Head of caudate nucleus (tissue), 42 donors: ENCODE measurements around the gene ZC3H4.
"Not testable (repeated sequence)": the region's sequence is repeated elsewhere in the genome, so short reads cannot be mapped to it uniquely, and the experiment has no call there.

ENCODE experiments used
- DNase-seq, 42 donors: peaks; one replicate each; pipeline versions ENCODE4 v3.0.0 to v3.0.0-alpha.2; 2020 to 2021; ENCODE audit warnings: mixed read lengths in 7 of 42
- intact Hi-C: fragments of 100-400 bp; cut with DNase I; formaldehyde crosslinking; loops from one replicate; pipeline ENCODE4 v1.15.0; 2022

The ZC3H4 gene

DNA sequence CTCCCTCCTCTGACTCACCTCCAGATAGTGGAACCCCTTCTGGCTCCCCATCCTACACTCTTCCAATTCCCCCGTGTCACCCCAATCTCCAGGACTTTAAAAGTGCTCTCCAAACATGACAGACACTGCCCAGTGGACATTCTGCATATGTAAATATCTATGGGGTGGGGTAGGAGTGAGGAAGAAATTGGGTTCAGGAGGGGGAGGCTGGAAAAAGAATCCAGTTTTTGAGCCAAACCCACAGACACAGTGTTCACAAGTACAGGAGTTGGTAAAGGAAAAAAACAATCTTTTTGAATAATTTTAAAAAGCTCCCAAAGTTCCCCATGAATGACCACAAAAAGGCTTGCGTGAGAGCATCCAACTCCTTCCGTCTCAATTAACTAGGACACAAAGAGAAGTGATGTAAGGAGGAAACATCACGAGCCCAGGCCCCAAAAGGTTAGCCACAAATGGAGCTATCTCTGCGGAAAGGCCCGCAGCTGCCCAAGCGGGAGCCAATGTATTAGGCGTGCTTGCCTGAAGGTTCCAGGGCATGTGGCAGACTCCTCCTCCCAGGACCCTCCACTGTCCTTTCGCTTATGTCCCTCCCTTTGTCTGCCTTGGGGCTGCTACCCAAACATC lies 18.0 kb downstream of the ZC3H4 start:
- DNase-seq = no peak

GRCh38 chr19:47094557-47095475 lies 18.8 kb downstream of the ZC3H4 start:
- intact Hi-C loops = no loop called here
- DNase-seq = no peak

More for the DNA sequence above, 18.0 kb downstream of the ZC3H4 start:
- intact Hi-C loops = no loop called here

DNA sequence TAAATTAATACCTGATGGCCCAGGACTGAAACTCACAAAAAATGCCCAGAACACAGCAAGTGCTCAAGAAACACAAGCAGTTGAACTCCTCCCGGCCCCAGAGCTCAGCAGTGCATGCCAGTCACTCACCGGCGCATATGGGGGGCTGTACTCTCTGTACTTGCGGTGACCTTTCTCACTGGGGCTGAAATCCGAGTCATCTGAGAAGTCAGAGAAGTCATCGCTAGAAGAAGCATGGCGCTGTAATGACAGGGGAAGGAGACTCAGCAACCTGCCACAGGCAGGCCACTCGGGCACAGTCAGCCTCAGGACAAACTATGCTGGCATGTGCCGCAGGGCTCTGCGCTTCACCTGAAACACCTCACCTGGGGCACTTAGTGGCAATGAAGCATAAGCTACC lies 19.7 kb downstream of the ZC3H4 start:
- intact Hi-C loops = no loop called here
- DNase-seq = no peak

GRCh38 chr19:47093254-47093653 lies 20.3 kb downstream of the ZC3H4 start:
- no peak for DNase-seq
- intact Hi-C loops = no loop called here

GRCh38 chr19:47089767-47090350 lies 23.7 kb downstream of the ZC3H4 start:
- intact Hi-C loops = no loop called here
- DNase-seq = no peak

DNA sequence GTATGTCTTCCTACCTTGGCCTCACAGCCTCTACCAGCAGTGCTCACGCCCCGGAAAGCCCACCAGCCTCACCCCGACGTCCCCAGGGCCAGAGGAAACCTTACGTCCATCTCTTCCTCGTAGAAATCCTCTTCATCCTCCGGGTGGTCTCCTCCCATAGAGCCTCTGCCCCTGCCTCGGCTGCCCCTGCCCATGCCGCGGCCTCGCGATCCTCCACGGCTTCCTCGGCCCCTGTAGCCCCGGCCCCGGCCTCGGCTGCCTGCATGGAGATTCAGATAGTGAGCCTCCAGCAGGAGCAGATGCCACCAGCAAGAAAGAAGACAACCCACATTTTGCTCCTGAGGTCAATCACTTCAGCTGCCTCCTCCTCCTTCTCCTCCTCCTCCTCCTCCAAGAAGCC lies 27.3 kb downstream of the ZC3H4 start:
- no peak for DNase-seq
- intact Hi-C loops = no loop called here

DNA sequence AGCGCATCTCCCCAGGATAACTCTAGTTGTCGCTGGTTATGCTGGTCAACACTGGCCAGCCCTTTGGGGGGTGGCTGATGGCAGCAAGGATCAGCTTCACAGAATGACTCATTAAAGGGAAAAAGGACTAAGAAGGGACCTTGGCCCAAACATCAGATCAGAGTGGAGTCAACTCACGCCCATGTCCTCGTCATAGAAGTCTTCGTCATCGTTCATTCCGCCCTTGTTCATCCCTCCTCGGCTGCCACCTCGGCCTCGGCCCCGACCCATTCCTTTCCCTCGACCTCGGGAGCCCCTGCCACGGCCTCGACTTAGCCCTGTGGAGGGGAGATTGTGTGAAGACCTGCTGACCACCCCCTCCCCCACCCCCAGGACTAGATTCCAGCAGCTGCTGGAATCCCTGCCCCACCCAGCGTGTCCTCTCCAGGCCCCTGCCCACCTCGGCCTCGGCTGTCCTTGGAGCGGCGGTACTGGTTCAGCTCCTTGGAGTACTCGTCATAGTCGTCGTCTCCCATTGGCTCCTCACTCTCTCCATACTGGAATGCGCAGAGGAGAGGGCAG lies 28.6 kb downstream of the ZC3H4 start:
- no peak for DNase-seq
- intact Hi-C loops = no loop called here

GRCh38 chr19:47082493-47082892 lies 31.1 kb downstream of the ZC3H4 start:
- intact Hi-C loops = no loop called here
- no peak for DNase-seq

DNA sequence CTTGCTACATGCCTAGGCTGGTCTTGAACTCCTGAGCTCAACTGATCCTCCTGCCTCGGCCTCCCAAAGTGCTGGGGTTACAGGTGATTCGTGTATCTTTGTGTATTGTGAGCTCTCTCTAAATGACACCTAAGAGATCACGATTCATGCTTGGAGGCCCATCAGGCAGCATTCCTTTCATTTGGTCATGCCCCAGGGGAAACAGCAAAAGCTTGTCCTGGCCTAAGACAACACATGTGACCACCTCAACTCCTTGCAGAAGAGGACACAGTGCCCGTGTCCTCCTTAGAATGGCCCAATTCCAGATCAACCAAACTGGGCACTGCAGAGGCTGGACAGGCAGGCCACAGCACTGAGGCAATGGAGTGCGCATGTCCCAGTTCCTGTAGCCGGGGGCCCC lies 32.5 kb downstream of the ZC3H4 start:
- intact Hi-C loops = no loop called here

DNA sequence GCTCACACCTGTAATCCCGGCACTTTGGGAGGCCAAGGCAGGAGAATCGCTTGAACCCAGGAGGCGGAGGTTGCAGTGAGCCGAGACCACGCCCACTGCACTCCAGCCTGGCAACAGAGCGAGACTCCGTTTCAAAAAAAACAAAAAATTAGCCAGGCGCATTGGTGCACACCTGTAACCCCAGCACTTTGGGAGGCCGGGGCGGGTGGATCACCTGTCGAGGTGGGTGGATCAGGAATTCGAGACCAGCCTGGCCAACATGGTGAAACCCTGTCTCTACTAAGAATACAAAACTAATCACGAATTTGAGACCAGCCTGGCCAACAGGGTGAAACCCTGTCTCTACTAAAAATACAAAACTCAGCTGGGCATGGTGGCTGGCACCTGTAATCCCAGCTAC lies 35.2 kb downstream of the ZC3H4 start:
- not testable (repeated sequence) for DNase-seq
- intact Hi-C loops = loop anchor here (2.0 kb wide), 1 partner anchor 46 kb away; no protein-coding TSS in a partner anchor

More for the DNA sequence above, 32.5 kb downstream of the ZC3H4 start:
- no peak for DNase-seq

DNA sequence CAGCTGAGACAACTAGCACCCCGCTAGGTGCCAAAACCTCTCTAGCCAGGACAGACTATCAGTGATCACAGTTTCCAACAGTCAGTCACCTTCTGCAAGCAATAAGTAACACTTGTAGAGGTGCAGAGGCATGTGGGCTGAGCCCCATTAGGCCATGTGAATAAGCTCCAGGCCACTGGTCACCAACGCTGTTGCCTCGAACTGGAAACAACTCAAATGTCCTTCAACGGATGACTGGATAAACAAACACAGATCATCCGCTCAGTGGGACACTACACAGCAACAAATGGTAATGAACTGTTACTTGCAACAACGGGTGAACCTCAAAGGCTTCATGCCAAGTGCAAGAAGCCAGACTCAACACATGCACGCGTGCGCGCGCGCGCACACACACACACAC lies 37.6 kb downstream of the ZC3H4 start:
- intact Hi-C loops = no loop called here
- DNase-seq = no peak

DNA sequence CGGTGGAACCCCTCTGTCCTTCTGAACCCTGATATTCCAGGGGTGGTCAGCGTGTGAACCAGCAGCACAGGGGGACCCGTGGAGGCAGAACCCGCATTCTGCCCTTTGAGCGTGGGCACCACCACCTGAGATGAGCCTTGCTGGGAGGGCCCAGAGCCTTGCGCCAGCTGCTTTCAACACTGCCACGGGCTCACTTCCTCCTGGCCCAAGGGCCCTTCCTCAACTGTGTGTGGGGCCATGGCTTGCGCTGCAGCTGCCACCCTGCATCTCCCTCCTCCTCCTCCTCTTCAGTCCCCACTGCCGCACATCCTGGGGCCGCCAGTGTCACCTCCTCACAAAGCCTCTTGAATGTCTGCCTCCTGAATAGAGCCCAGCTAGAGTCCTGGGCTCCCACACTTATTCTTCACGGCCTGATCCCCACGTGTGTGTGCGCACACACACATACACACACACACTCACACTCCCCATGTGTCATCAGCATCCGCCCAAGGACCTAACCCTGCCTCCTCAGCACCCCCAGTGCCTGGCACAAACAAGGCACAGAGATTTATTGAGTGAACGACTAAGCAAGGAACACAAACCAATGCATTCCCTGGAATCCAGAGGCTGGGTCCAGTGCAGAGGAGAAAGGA lies 38.3 kb downstream of the ZC3H4 start:
- DNase-seq = no peak
- intact Hi-C loops = no loop called here

DNA sequence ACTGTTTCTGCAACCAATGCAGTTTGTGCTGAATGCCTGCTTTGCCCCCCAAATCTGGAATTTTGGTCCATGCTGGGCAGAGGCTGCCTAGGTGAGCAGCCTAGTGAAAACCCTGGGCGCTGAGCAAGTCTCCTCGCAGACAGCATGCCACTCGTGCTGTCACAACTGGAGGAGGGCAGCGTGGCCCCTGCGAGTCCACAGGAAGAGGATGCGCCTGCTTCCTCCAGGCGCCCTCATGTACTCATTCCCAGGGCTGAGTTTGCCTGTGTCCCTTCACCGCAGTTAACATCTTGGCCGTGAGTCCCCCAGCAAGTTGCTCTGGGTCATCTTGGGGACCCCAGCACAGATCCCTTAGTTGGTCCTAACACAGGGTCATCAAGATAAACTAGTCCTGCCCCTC lies 39.0 kb downstream of the ZC3H4 start:
- intact Hi-C loops = no loop called here

GRCh38 chr19:47073574-47073973 lies 40.0 kb downstream of the ZC3H4 start:
- peak in 1 of 42 donors; percentile 3 for DNase-seq
- intact Hi-C loops = no loop called here

More for the DNA sequence above, 39.0 kb downstream of the ZC3H4 start:
- peak in 1 of 42 donors; percentile 0 for DNase-seq

DNA sequence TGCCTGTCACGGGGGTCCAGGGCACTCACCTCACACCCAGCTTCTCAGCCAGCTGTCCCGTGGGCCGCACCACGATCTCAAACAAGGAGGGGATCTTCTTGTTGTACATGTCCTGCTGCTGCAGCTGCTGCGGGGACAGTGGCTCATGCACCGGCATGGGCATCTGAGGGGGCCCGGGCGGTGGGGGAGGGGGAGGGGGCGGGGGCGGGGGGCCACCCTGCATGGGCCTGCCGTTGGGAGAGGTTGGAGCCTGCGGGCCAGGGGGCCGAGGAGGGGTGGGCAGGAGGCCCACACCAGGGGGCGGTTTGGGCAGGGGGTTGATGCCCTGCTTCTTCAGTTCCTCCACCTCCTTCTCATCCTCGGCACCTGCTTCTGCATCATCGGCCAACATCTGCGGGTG lies 41.3 kb downstream of the ZC3H4 start:
- DNase-seq = peak in 1 of 42 donors; percentile 0
- intact Hi-C loops = no loop called here

DNA sequence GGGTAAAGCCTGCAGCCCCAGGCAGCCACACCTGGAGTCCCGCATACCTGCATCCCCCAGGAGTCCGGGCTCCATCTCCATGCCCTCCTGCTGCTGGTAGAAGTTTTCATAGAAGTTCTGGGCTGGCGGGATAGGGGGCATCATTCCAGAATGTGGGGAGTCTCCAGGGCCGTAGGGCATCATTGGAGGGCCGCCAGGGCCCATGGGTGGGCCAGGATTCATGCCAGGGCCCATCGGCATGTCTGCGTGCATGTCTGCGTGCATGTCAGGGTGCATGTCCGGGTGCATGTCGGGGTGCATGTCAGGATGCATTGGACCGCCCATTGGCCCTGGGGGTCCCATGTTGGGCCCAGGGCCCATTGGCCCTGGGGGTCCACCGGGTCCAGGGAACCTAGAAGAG lies 41.8 kb downstream of the ZC3H4 start:
- intact Hi-C loops = no loop called here
- no peak for DNase-seq

DNA sequence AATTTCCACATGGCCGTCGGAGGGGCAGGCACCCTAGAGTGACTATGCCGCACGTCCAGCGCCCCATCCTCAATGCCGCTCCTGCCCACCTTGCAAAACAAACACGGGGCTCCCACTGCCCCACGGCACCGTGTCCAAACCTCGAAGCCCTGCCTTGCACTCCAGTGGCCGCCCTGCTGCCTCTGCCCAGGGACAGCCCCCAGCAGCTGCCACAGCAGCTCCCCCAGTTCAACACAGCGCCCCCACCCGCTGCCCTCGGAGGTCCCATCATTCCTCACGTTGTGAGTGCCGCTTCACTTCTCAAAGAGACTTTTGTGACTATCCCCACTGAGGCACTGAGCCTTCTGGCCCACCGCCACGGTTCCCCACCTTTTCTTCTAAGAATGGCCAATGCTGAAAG lies 42.8 kb downstream of the ZC3H4 start:
- intact Hi-C loops = no loop called here
- DNase-seq = peak in 4 of 42 donors; percentile 17 to 37 (median 27)

DNA sequence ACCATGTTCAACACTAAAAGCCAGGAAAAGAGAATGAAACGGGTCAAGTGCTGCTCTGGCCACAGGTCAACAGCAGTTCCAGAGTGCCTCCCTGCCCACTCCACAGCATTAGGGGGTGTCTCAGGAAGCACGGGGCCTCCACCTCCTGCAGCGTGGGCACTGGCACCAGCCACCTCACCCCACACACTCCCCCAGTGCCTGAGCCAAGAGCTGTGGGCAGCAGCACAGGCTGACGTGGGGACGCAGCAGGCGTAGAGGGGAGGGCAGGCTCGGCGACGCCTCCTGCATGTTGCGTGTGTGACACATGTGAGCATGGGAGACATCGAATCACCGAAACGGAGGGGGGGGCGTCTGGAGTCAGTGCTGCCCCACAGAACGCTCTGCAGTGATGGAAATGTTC lies 43.8 kb downstream of the ZC3H4 start:
- intact Hi-C loops = no loop called here
- peak in 2 of 42 donors; percentile 13 to 48 for DNase-seq

- intact Hi-C loops = no loop called here
- DNase-seq = peak in 1 of 42 donors; percentile 3
Measured at GRCh38 chr19:47068876-47069406, 44.6 kb downstream of the ZC3H4 start.
